Stomach (tissue), 4 donors: ENCODE results near the gene ARPC1A.

Source experiments
- EP300 ChIP-seq: sonication (generic); formaldehyde crosslinking; IDR thresholded peaks from one replicate; pipeline ENCODE4 v1.6.1; 2017; ENCODE audit warnings: antibody characterized with exemption
- POLR2A ChIP-seq, 4 donors: fragments of 450-650 bp; IDR thresholded peaks; one replicate each; pipeline ENCODE4 v1.6.1; 2016; ENCODE audit warnings: antibody characterized with exemption in 4 of 4, control low read depth in 2 of 4, mild to moderate bottlenecking in 1 of 4, moderate library complexity in 1 of 4
- POLR2AphosphoS5 ChIP-seq, 3 donors: sonication (generic); formaldehyde crosslinking; IDR thresholded peaks; one replicate each; pipeline ENCODE4 v1.6.1; 2016; ENCODE audit warnings: antibody characterized with exemption in 3 of 3
- TF ChIP-seq, protein P1 (sequence below), 7 experiments: fragments of 450-650 bp in 4 of 7; fragments of 200-600 bp in 3 of 7; sonication (generic) in 3 of 7; IDR thresholded peaks; one replicate each; pipeline ENCODE4 v1.5.1; 2016 to 2019; ENCODE audit warnings: antibody characterized with exemption in 7 of 7, control low read depth in 2 of 7, mild to moderate bottlenecking in 1 of 7

DNA sequence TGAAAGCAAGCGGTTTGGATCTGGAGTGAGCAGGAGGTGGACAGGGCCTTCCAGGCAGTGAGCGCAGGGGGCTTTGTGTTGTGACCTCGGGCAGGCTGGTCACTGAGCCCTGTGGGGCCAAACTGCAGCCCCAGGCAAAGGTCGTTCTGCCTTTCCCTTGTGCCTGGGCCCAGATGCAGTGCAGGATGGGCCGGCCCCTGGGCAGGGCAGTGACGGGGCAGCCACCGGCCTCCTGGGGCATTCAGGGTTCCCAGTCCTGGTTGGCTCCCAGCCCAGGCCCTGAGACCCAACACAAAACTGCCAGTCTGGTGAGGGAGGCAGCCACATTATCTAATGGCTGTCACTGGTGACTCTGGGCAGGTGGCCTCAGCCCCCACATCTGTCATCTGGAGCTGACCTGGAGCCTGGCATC, 56.0 kb downstream of the ARPC1A start:
- TF ChIP-seq POLR2A (IDR thresholded peaks at IDR 0.05): no peak
- TF ChIP-seq, protein P1, sequence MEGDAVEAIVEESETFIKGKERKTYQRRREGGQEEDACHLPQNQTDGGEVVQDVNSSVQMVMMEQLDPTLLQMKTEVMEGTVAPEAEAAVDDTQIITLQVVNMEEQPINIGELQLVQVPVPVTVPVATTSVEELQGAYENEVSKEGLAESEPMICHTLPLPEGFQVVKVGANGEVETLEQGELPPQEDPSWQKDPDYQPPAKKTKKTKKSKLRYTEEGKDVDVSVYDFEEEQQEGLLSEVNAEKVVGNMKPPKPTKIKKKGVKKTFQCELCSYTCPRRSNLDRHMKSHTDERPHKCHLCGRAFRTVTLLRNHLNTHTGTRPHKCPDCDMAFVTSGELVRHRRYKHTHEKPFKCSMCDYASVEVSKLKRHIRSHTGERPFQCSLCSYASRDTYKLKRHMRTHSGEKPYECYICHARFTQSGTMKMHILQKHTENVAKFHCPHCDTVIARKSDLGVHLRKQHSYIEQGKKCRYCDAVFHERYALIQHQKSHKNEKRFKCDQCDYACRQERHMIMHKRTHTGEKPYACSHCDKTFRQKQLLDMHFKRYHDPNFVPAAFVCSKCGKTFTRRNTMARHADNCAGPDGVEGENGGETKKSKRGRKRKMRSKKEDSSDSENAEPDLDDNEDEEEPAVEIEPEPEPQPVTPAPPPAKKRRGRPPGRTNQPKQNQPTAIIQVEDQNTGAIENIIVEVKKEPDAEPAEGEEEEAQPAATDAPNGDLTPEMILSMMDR (IDR thresholded peaks at IDR 0.05): no peak
- TF ChIP-seq POLR2AphosphoS5 (IDR thresholded peaks at IDR 0.05): no peak
- TF ChIP-seq EP300: no peak
